Adrenal gland (tissue), 12 donors: ENCODE measurements around the gene PGA4. TPM values are rescaled to one million over a fixed set of nuclear protein-coding genes. Genes with fewer than 3 reads are reported as not detected.
"Not testable (repeated sequence)": the region's sequence is repeated elsewhere in the genome, so short reads cannot be mapped to it uniquely, and the experiment has no call there.

ENCODE experiments used
- DNase-seq, 7 donors: peaks; one replicate each; pipeline ENCODE4 v3.0.0-alpha.2; 2019 to 2020
- H3K27ac ChIP-seq, 5 donors: fragments of 200-600 bp; sonication (generic) in 4 of 5; 1 replicate in 3 of 5; 2 replicates in 2 of 5; pipeline versions ENCODE4 v1.5.1 to v1.8.0; 2016 to 2020; ENCODE audit warnings: mild to moderate bottlenecking in 1 of 5
- H3K27me3 ChIP-seq: fragments of 200-600 bp; 2 replicates; pipeline ENCODE4 v1.8.0; 2021
- H3K36me3 ChIP-seq, 2 donors: fragments of 200-600 bp; replicated peaks in 1 of 2; 1 replicate in 1 of 2; 2 replicates in 1 of 2; pipeline versions ENCODE4 v1.5.1 to v1.8.0; 2018 to 2022
- H3K4me1 ChIP-seq, 2 donors: fragments of 200-600 bp; replicated peaks in 1 of 2; 1 replicate in 1 of 2; 2 replicates in 1 of 2; pipeline versions ENCODE4 v1.5.1 to v1.8.0; 2018 to 2021
- H3K4me3 ChIP-seq, 4 donors: fragments of 200-600 bp; sonication (generic) in 3 of 4; one replicate each; pipeline ENCODE4 v1.5.1; 2016 to 2018
- H3K9me3 ChIP-seq, 3 donors: fragments of 200-600 bp; sonication (generic) in 1 of 3; replicated peaks in 1 of 3; 1 replicate in 2 of 3; 2 replicates in 1 of 3; pipeline versions ENCODE4 v1.5.1 to v1.8.0; 2016 to 2021
- WGBS, 4 donors: extraction: QIAGEN DNeasy Blood & Tissue Kit in 2 of 4; methylation state at CpG; one replicate each; pipeline versions ENCODE4 v1.1.5 to v1.1.7; 2013 to 2017; 5-methylcytosine and 5-hydroxymethylcytosine counted together
- intact Hi-C, 2 donors: fragments of 100-400 bp; cut with DNase I; formaldehyde crosslinking; loops; one replicate each; pipeline versions ENCODE4 v1.14.1 to v1.15.0; 2022 to 2023
- polyA plus RNA-seq, 3 donors: library from polyadenylated mRNA; stranded (reverse); fragments of 200-250 nt in 2 of 3; fragments of 350-450 nt in 1 of 3; fragmentation: Illumina TruSeq in 1 of 3; extraction: RNeasy Lipid Tissue Mini Kit (QIAGEN cat#74804) in 1 of 3; gene quantifications; one replicate each; pipeline ENCODE4 v1.2.3, GENCODE V29; 2013 to 2014
- total RNA-seq, 9 donors: library from RNA; depleted of rRNA in 4 of 9; stranded (reverse); fragments of >200 nt in 4 of 9; fragments of 120-200 nt in 1 of 9; fragmentation: NEBNext Ultra II Directional in 1 of 9; extraction: Animal tissue kit (Norgen Biotek cat#: 25700) in 1 of 9; gene quantifications; one replicate each; pipeline versions ENCODE4 v1.1.0 to v1.2.4, GENCODE V29; 2013 to 2023
- donor health status: healthy with polysubstance abuse.
- donor health status: Bipolar disorder and iron deficiency.
- donor health status: DM: yes; HTN: yes; CAD: no.
- donor health status: DM: no; HTN: no; CAD: no.
- donor health status: DM: no; HTN: no; CAD: no.
- donor health status: DM: yes; HTN: yes; CAD: no.

PGA4 gene
- total and polyA plus RNA-seq, 12 donors, result 0.42 to 6.8 (median 1.2) TPM; not detected in 2

DNA sequence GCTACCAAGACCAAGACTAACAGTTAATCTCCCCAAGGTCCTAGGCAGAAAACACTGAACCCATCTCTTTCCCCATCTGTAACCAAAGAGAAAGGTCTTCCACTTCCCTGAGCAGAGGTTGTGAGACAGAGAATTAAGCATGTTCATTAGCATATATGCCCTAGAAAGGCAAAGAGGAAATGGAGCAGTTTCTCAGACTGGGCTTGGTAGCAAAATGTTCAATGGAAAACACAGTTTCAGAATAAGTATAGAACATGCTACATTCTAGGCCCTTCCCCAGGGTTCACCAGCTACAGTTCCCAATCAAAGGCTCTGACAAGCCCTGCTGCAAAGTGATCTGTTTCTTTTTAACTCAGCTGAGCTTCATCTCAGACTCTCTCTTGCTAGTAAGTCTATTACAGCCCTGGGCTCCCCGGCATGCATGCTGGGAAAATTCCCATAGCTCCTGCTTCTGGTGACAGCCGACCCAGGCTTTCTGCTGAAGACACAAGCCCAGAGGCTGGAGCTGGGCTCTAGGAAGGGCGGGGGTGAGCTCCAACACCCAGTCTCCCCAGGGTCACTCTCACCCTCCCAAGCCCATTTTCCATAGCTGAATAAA lies 10.5 kb downstream of the PGA4 start:
- H3K4me1 ChIP-seq, DNase-seq, intact Hi-C loops, H3K9me3 ChIP-seq, H3K36me3 ChIP-seq, H3K4me3 ChIP-seq, H3K27ac ChIP-seq, H3K27me3 ChIP-seq: not testable (repeated sequence)
- no CpG with 5 or more reads among the region's 3 CpGs for WGBS, 4 donors

DNA sequence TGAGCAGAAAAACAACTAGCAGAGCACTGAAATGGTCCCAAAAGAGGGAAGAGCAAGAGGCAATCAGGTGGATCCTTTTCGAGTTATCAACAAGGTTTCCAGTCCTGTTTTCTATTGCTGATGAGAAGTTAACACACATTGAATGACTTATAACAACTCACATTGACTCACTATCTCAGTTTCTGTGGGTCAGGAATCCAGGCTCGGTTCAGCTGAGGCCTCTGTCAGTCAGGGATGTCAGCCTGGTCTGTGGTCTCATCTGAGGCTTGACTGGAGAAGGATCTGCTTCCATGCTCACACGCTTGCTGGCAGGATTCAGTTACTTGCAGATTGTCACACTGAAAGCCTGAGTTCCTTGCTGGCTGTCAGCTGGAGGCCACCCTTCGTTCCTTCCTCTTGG lies 15.0 kb downstream of the PGA4 start:
- H3K4me3 ChIP-seq, H3K9me3 ChIP-seq, H3K4me1 ChIP-seq, H3K27me3 ChIP-seq, H3K27ac ChIP-seq, H3K36me3 ChIP-seq, DNase-seq, intact Hi-C loops: not testable (repeated sequence)
- WGBS, 4 donors, result no CpG with 5 or more reads among the region's 4 CpGs

DNA sequence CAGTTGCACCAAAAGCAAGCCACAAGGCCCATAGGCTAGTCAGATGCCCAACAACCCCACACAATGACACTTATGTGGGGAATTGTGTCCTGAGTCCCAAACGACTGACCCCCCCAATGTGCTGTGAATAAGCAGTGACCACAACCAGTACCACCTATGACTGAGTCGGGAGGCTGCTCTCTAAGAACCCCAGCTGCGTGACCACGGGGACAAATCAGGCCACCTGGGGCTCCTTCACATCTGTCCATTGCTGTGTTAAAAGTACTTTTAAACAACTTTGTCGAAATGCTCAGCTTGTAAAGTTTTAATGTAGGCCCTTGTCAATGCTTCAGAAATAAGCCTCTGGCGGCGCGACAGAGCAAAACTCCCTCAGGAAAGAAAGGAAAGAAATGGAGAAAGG lies 18.1 kb downstream of the PGA4 start:
- WGBS, 4 donors, result 71 to 76% (median 72%) methylated on average over 7 to 8 of the region's 8 CpGs
- H3K4me1 ChIP-seq, H3K9me3 ChIP-seq, H3K27me3 ChIP-seq, H3K4me3 ChIP-seq, DNase-seq, H3K36me3 ChIP-seq, H3K27ac ChIP-seq, intact Hi-C loops: not testable (repeated sequence)

DNA sequence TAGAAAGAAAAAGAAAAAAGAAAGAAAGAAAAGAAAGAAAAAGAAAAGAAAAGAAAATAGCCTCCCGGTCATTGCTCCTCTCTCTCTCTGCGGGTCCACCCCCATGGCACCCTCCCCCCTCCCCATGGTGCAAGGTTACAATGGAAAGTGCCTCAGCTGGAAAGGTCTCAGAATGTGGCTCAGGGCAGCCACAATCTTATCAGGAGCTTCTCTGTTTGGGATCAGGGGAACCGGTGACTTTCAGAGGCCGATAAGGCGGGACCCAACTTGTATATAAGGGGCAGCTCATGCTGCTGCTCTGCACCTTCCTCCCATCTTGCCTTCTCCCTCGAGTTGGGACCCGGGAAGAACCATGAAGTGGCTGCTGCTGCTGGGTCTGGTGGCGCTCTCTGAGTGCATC lies 18.7 kb downstream of the PGA4 start, which contains the start of gene PGA5:
TSS of gene PGA5 (plus strand) at position 301 of the 400 bp plus-strand sequence. CDS start at position 353, 52 bp downstream.
- H3K4me3 ChIP-seq, H3K27me3 ChIP-seq, H3K27ac ChIP-seq, DNase-seq, H3K9me3 ChIP-seq, intact Hi-C loops, H3K4me1 ChIP-seq, H3K36me3 ChIP-seq: not testable (repeated sequence)
- WGBS, 4 donors, result no CpG with 5 or more reads among the region's 8 CpGs

DNA sequence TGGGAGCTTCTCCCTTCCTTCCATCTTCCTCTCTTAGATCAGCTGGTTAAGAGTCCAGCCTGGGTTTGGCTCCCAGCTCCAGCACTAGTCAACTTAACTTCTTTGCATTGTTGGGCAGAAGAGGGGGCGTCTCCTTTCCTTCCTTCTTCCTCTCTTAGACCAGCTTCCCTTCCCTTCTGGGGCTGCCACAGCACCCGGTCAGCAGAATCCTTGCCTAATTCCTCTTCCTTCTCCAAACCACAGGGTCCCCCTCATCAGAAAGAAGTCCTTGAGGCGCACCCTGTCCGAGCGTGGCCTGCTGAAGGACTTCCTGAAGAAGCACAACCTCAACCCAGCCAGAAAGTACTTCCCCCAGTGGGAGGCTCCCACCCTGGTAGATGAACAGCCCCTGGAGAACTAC lies 19.4 kb downstream of the PGA4 start:
- H3K36me3 ChIP-seq, intact Hi-C loops, H3K27ac ChIP-seq, H3K4me1 ChIP-seq, H3K27me3 ChIP-seq, H3K9me3 ChIP-seq, DNase-seq, H3K4me3 ChIP-seq: not testable (repeated sequence)
- WGBS, 4 donors, result no CpG with 5 or more reads among the region's 5 CpGs

DNA sequence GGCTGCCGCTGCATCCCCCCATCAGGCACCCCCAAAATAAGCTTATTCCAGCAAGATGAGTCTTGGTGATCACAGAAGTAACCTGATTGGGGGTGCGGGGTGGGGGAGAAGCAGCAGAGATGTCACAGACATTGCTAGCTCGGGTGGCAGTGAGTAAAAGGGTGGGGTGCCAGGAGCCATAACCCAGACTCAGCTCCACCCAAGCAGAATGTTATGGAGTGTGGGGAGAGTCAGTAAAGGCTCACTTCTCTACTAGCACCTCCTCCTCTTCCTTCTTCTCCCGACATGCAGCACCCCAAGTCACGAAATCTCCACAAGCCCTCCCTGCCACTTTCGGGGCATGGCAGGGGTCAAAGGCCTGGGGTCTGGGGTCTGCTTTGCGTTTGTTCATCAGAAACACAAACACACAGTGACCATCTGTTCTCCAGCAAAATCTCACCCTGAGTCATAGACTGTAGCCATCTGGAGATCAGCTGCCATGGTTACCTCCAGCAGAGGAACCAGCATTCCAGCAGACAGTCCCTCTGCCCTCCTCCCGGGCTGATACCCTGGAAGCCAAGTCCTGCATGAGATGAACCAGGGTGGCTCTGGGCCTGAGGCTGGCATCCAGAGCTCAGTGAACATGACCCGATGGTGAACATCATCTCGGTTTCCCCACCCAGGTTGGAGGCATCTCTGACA lies 23.3 kb downstream of the PGA4 start:
- WGBS, 4 donors, result no CpG with 5 or more reads among the region's 10 CpGs
- intact Hi-C loops, H3K27ac ChIP-seq, H3K27me3 ChIP-seq, H3K4me3 ChIP-seq, H3K9me3 ChIP-seq, DNase-seq, H3K36me3 ChIP-seq, H3K4me1 ChIP-seq: not testable (repeated sequence)

DNA sequence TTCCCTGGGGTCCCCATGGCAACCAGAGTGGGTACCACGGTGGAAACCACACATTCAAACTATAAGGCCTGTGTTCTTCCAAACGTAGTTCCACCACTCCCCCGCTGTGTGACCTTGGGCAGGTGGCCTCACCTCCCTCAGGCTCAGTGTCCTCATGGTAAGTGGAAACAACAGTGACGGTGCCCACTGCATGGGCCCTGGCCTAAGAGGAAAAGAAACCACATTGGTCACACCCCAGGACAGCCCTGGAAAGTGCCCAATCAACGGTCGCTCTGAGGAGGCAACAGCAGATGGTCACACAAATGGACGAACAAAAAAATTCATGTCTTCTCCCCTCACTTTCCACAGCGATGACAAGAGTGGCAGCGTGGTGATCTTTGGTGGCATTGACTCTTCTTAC lies 25.9 kb downstream of the PGA4 start:
- intact Hi-C loops, H3K36me3 ChIP-seq, H3K27me3 ChIP-seq, H3K9me3 ChIP-seq, H3K4me1 ChIP-seq, DNase-seq, H3K4me3 ChIP-seq, H3K27ac ChIP-seq: not testable (repeated sequence)
- WGBS, 4 donors, result 82 to 86% (median 83%) methylated on average over 8 to 9 of the region's 9 CpGs

DNA sequence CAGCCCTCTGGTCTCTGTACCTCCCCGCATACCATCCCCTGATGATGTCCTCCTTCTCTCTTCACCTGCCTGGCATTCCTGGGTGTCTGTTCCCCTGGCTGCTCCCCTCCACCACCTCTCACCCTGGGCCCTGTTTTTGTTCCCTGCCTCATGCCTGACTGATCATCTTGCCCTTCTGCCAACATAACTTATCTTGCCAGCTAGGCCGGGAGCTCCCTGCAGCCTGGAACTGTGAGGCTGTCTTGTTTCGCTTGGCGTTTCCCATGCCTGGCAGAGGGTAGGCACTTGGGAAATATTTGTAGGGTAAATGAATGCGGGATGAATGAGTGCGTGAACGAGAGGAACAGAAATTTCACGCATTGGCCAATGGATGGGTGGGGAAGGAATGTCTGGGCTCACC lies 27.1 kb downstream of the PGA4 start:
- whole genome bisulfite sequencing, 4 donors, result 85 to 89% (median 88%) methylated on average over 8 of the region's 8 CpGs
- H3K4me1 ChIP-seq, H3K36me3 ChIP-seq, H3K27ac ChIP-seq, H3K4me3 ChIP-seq, H3K9me3 ChIP-seq, DNase-seq, H3K27me3 ChIP-seq, intact Hi-C loops: not testable (repeated sequence)

DNA sequence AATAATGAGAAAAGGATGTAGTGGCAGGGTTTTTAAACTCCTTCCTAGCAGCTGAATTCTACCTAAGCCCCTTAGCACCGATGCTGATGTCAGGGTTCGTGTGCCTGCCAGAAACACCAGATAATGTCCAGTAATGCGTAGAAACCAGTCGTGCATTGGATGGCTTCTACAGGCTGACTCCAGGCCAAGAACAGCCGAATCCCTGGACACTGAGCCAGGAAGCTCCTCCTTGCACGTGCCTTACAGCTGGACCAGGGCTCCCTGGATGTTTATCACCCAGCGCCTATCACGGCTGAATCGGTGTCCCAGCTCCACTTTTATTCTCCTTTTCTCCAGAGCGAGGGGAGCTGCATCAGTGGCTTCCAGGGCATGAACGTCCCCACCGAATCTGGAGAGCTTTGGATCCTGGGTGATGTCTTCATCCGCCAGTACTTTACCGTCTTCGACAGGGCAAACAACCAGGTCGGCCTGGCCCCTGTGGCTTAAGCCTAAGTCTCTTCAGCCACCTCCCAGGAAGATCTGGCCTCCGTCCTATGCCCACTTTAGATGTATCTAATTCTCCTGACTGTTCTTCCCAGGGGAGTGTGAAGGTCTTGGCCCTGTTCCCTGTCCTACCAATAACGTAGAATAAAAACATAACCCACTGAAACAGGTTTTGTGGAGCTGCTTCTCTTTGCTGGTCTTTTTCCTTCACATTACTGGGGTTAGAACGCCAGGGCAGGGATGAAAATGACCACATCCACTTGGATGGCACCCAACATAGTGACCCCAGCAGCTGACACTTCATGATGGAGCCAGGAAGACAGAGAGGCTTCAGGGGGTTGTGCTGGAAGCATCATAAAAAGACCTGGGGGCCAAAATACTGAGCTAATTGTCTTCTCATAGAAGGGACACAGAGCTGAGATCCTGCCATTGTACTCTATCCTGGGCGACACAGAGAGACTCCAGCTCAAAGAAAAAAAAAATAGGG lies 28.9 kb downstream of the PGA4 start:
- not testable (repeated sequence) for H3K4me1 ChIP-seq, H3K27me3 ChIP-seq, H3K9me3 ChIP-seq, H3K27ac ChIP-seq, H3K4me3 ChIP-seq, DNase-seq, H3K36me3 ChIP-seq
- WGBS, 4 donors, result 69 to 76% (median 74%) methylated on average over 19 to 20 of the region's 20 CpGs
- intact Hi-C loops, result loop anchor here in 1 of 2 donors (10.0 kb wide), 1 partner anchor 134 kb away; no protein-coding TSS in a partner anchor

DNA sequence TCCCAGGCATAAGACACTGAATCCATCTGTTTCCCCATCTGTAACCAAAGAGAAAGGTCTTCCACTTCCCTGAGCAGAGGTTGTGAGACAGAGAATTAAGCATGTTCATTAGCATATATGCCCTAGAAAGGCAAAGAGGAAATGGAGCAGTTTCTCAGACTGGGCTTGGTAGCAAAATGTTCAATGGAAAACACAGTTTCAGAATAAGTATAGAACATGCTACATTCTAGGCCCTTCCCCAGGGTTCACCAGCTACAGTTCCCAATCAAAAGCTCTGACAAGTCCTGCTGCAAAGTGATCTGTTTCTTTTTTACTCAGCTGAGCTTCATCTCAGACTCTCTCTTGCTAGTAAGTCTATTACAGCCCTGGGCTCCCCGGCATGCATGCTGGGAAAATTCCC lies 30.2 kb downstream of the PGA4 start:
- 43 to 75% (median 60%) methylated on average over 1 of the region's 1 CpG for WGBS, 4 donors
- not testable (repeated sequence) for H3K4me1 ChIP-seq, H3K27ac ChIP-seq, DNase-seq, H3K27me3 ChIP-seq, H3K4me3 ChIP-seq, H3K9me3 ChIP-seq, H3K36me3 ChIP-seq
- intact Hi-C loops, result loop anchor here in 1 of 2 donors (10.0 kb wide), 1 partner anchor 132 kb away; no protein-coding TSS in a partner anchor
